Forelimb muscle (tissue), 1 donor: ENCODE measurements around the gene SLC28A3. TPM values are rescaled to one million over a fixed set of nuclear protein-coding genes. Genes with fewer than 3 reads are reported as not detected.

Source experiments
- DNase-seq: peaks from one replicate; pipeline ENCODE4 v3.0.0-alpha.2; 2013; ENCODE audit warnings: low read depth
- polyA plus RNA-seq: library from polyadenylated mRNA; unstranded; fragments of 120-200 nt; gene quantifications from one replicate; pipeline ENCODE4 v1.2.1, GENCODE V29; 2013; ENCODE audit not compliant: insufficient read length

SLC28A3 gene
- polyA plus RNA-seq, 1 donor = not detected

DNA sequence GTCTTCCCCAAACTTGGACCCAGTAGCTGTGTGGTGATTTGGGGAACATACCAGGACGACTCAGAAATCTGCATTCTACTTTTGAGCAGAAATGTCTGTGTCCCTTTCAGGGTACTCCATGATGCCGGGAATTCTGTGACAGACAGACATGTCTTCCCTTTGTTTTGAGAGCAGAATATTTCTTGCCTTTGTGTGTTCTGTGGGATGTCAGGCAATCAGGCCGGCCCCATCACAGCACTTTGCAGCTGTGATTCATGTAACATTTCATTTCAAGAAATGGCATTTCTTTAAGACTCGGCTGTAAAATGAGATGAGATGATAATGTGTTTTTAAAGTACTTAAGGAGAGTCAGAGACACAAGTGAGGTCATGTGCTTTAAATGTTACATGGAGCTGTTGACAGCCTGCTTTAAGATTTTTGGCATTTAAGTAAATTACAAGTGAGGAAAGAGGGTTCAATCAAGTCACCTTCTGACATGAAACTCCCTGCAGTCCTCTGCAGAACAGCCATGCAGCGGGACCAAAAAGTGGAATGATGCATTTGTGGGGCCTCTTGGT lies 98.7 kb downstream of the SLC28A3 start:
- no peak for DNase-seq

DNA sequence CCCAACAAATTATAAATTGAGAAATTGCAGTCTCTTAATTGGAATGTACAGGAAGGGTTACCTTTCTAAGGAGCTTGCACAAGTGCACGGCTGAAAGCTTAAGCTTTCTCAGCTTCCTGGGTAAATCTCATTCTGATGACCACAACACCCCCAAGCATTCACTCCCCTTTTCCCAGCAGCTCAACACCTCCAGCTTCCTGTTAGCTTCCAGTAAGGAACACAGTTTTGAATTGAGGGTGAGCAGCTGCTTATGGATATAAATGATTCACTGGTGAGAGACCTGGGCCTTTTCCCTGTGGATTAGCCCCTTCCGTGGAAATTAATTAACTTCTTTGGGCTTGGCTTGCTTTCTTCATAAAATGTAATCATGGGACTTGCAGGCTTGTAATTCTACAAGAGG lies 101.2 kb downstream of the SLC28A3 start:
- DNase-seq = no peak

DNA sequence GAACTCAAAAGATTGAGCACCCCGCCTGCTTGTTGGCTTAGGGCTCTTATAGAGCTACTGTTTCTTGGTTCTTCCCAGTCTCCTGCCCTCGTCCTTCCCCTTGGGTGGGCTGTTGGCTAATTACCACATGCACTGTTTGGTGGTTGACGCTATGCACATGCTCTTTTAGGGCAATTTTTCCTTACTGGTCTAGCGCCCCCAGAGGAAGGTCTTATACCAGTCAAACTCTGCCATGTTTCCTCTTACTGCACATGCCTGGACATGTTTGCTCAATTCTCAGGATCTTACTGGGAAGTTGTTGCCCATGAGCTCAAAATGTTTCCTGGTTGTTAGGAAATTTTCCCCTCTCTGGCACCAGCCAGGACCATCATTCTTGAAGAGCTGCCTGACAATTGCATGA lies 101.9 kb downstream of the SLC28A3 start:
- DNase-seq = no peak

DNA sequence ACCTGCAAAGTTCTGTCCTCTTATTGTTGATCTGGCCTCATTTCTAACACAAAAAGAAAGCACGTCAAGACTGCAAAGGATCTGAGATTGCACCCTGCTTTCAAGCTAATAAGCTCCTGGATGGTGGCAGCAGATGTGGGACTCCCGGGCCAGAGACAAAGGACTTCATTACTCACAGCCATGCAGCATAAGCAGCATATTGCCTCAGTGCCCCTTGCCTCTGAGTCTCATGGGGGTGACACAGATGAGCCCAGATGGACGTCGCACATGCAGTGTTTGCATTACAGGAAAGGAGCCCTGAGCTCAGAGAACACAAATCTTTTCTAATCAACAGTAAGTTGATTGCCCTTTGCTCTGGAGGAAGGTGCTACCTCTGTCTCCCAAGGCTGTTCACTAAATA lies 105.0 kb downstream of the SLC28A3 start:
- no peak for DNase-seq

DNA sequence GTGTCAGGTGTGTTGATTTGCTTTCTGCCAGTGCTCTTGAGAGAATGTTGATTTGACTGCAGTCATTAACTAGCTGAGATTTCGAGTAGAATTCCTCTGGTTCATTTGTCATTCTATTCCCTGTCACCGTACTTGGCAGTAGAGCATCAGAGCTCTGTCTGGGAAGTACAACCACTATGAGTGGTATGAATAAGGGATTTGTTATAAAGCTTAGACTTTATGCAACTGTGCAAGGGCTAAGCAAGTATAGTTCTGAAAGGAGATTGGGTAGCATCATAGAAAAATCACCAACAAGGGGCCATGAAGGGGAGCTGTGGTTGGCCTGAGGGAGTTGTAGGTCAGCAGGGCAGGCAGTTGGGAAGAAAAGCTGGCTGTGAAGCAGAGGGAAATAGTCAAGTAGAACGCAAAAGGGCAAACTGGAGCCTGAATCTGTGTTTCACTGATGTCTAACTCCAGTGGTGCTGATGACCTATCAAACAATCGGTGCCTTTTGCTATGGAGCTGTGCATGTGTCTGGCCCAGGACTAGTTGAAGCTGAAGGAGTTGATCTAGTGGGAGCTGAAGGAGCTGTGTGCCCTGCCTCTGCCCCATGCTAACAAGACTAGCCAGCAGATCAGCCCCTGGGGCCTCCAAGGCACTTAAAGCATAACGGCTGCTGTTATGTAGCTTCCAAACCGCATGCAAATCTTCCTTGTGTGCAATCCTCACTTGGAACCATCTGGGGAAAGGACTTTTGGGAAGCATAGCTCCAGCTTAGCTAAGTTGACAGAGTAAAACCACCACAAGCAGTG lies 110.0 kb downstream of the SLC28A3 start:
- DNase-seq = no peak

DNA sequence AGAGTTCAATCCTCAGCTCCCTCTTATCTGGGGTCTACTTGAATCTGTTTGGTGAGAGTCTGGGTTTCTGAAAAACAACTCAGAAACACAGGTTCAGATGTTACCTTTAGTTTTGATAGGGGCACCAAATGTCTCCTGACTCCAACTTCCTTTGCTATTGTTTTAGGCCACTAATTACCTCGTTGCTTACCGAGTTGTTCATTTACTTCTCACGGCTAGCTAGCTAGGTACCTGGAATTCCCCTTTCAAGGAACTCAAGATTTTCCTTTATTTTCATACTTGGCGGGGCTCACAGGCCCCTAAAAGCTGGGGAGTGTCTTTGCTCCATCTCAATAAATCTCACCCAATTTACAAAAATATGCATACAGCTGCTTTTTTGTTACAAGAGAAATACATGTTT lies 111.4 kb downstream of the SLC28A3 start:
- no peak for DNase-seq

DNA sequence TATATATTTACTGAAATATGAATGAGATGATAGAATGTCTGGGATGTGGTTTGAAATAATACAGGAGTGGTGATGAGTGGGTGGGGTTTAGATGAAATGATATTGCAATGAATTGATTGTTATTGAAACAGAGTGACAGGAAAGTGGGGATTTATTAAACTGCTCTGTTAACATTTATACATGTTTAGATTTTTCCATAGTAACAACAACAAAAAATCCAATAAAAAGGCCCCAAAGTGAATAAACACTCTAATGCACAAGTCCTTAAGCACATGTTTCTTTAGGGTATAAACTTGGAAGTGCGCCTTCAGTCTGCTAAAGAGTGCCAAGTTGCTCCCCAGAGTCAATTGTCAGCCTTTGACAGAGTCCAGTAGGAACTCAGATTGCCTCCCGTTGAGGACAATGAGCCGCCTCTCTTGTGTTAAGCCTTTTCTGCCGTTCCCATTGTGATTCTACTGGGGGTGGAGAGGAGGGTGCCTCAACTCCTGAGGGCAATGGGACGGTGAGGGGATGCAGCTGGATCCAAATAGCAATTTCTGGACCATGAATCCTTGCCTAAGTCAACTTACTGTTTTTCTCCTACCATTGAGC lies 112.3 kb downstream of the SLC28A3 start:
- no peak for DNase-seq

DNA sequence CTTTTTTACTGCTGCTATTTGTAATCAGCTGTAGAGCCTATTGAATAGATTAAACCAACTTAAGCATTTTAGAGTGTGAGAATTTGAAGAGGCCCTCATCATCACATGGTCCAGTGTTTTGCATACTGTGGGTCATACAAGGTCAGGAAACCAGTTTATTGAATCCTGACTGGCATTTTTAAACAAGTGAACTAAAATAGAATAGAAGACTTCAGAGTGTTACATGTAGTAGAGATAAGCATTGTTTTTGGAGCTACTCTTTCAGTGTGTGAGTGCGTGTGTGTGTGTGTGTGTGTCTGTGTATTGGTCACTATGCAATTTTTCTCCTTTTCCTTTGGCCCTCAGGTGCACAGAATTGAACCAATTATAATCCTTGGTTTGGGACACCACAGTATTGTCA lies 114.4 kb downstream of the SLC28A3 start:
- DNase-seq = no peak
